GM20000 (cell line): ENCODE measurements around the gene ZNF701.
"Not testable (repeated sequence)": the region's sequence is repeated elsewhere in the genome, so short reads cannot be mapped to it uniquely, and the experiment has no call there.

Source experiments
- DNase-seq: peaks from one replicate; pipeline ENCODE4 v3.0.0; 2012; ENCODE audit warnings: low spot score
- TF ChIP-seq, protein P1 (sequence below): IDR thresholded peaks from 2 replicates; pipeline ENCODE4 v1.5.1; 2012; ENCODE audit warnings: mild to moderate bottlenecking, control low read depth; ENCODE audit errors: extremely low read depth, missing control alignments

The ZNF701 gene

DNA sequence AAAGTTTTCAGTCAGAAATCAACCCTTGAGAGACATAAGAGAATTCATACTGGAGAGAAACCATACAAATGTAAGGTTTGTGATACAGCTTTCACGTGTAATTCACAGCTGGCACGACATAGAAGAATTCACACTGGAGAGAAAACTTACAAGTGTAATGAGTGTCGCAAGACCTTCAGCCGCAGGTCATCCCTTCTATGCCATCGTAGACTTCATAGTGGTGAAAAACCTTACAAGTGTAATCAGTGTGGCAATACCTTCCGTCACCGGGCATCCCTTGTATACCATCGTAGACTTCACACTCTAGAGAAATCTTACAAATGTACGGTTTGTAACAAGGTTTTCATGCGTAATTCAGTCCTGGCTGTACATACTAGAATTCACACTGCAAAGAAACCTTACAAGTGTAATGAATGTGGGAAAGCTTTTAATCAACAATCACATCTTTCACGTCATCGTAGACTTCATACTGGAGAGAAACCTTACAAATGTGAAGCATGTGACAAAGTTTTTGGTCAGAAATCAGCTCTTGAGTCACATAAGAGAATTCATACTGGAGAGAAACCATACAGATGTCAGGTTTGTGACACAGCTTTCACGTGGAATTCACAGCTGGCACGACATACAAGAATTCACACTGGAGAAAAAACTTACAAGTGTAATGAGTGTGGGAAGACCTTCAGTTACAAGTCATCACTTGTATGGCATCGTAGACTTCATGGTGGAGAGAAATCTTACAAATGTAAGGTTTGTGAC is 15.7 kb upstream of the ZNF701 start:
- TF ChIP-seq, protein P1, sequence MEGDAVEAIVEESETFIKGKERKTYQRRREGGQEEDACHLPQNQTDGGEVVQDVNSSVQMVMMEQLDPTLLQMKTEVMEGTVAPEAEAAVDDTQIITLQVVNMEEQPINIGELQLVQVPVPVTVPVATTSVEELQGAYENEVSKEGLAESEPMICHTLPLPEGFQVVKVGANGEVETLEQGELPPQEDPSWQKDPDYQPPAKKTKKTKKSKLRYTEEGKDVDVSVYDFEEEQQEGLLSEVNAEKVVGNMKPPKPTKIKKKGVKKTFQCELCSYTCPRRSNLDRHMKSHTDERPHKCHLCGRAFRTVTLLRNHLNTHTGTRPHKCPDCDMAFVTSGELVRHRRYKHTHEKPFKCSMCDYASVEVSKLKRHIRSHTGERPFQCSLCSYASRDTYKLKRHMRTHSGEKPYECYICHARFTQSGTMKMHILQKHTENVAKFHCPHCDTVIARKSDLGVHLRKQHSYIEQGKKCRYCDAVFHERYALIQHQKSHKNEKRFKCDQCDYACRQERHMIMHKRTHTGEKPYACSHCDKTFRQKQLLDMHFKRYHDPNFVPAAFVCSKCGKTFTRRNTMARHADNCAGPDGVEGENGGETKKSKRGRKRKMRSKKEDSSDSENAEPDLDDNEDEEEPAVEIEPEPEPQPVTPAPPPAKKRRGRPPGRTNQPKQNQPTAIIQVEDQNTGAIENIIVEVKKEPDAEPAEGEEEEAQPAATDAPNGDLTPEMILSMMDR: no peak

GRCh38 chr19:52557231-52557995 is 12.7 kb upstream of the ZNF701 start:
- TF ChIP-seq, protein P1: no peak
- no peak for DNase-seq

More for the DNA sequence above, 15.7 kb upstream of the ZNF701 start:
- DNase-seq: no peak

DNA sequence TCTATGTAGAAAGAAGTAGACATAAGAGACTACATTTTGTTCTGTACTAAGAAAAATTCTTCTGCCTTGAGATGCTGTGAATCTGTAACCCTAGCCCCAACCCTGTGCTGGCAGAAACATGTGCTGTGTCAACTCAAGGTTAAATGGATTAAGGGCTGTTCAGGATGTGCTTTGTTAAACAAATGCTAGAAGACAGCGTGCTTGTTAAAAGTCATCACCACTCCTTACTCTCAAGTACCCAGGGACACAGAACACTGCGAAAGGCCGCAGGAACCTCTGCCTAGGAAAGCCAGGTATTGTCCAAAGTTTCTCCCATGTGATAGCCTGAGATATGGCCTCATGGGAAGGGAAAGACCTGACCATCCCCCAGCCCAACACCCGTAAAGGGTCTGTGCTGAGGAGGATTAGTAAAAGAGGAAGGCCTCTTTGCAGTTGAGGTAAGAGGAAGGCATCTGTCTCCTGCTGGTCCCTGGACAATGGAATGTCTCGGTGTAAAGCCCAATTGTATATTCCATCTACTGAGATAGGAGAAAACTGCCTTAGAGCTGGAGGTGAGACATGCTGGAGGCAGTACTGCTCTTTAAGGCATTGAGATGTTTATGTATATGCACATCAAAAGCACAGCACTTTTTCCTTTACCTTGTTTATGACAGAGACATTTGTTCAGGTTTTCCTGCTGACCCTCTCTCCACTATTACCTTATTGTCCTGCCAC is 11.2 kb upstream of the ZNF701 start:
- not testable (repeated sequence) for DNase-seq

- not testable (repeated sequence) for DNase-seq
Observed at GRCh38 chr19:52561611-52562010, 8.5 kb upstream of the ZNF701 start.

GRCh38 chr19:52566121-52566520 is 4.0 kb upstream of the ZNF701 start:
- TF ChIP-seq, protein P1: no peak
- DNase-seq: no peak

- no peak for DNase-seq
- TF ChIP-seq, protein P1: no peak
Observed at GRCh38 chr19:52566588-52566987, 3.5 kb upstream of the ZNF701 start.

DNA sequence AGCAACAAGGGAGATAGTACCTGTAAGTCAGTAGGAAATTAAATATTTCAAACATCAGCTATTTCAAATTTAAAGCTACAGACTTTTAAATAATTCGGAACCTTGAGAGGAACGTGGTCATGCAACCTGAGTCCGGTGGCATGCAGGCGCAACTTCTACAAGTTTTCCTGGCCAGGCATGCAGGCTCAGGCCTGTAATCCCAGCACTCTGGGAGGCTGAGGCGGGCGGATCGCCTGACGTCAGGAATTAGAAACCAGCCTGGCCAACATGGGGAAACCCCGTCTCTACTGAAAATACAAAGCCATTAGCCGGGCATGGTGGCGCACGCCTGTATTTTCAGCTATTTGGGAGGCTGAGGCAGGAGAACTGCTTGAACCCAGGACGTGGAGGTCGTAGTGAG is 2.2 kb upstream of the ZNF701 start:
- no peak for DNase-seq
- TF ChIP-seq, protein P1: no peak

DNA sequence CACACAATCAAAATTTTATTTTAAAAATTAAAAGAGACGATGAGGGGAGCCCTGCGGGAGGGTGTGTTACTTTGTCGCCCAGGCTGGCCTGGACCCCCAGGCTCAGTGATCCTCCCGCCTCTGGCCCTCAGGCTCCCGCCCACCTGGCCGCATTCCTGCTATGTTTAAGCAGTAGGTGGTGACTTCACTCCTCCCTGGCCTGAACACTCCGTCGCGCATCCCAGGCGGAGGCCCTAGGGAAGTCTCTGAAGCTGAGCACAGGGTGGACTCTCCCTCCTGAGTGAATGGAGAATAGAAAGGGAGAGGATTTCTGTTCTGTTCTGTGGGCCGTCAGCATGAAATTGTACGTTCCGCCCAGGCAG is 468 bp upstream of the ZNF701 start:
- DNase-seq: not testable (repeated sequence)
